CD4-positive, alpha-beta T cell treated with Interleukin-4 for 4 hours (primary cell): Measurements from ENCODE around the gene PDE11A.

Experiments
- DNase-seq: peaks from one replicate; pipeline ENCODE4 v3.0.0-alpha.2; 2020

PDE11A gene

DNA sequence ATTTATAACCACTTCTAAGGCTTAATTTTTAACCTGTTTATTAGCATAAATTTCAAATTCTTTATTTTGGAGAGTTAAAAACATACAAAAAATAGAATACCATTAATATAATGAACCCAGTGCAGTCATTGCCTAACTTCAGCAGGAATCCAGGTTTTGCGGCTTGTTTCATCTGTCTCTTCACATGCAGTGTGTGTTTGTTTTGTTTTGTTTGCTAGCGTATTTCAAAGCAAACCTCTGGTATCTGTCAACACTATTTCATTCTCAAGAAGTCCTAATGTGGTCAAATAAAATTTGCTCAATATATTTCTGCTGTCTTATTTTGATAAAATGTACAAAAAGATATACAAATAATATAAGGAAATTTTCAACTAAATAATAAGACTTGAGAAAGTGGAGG is 351.5 kb downstream of the PDE11A start:
- no peak for DNase-seq

DNA sequence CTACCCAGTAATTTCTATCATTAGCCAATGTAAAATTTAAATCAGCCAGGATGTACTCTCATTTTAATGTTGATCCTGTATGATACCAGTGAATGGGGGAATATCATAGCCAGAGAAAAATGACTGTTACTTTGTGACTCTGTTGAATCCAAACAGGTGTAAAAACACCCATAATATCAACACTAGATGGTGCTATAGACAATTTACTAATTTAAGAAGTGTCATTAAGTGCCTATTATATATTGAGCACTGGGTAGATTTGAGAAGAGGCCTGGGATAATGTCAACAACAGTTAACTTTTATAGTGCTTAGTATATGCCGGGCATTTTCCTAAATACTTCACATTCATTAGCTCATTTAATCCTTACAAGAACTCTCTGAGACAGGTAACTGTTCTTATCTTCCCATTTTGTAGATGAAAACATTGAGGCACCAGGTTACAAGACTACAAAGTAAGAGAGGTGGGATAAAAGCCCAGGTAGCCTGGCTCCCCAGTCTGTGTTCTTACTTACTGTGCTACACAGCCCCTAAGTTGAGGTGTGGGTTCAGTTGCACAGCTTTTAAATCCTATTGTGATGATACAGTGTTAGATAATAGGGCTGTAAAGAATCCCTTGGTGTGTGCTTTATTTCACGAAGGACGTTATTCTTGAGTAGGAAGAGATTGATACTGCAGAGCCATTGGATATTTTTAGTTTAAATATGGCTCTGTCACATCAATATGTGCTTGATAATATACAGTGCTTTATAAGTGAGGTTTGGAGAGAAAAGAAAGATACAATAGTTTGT is 354.6 kb downstream of the PDE11A start:
- no peak for DNase-seq

DNA sequence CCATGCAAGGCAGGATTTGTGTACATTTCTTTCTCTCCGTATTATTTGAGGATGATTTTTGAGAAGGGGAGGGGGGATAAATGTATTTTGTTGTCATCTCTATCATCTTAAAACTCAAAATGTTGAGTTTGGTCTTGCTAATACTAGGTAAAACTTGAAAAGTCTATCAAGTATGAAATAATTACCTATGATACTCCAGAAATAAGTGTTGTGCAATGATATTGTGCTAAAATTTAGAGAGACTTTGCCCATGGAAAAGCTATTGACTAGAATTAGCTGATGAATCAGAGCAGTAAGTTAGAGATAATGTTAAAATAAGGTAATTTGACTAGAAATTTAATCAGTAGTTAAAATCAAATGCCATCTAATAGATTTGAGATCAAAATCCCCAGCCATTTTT is 356.1 kb downstream of the PDE11A start:
- no peak for DNase-seq

- DNase-seq, result no peak
These were observed 356.8 kb downstream of the PDE11A start for GRCh38 chr2:177715771-177716170.

DNA sequence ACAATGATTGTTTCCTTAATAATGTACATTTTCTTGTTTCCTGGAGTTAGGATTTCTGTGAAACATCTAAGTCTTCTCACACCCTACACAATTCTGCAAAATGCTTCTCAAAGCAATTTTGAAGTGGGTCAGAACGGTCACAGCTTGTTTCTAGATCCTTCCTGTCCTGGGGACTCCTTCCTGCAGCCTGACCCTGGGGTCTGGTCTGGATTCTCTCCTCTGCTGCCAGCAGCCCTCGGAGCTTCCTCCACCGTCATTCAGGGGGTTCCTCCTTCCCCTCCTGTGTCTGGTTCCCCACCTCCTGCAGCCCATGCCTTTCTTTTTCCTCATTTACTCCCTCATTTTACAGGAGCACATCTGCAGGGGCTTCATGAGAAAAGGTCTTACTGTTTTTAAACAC is 357.9 kb downstream of the PDE11A start:
- no peak for DNase-seq

DNA sequence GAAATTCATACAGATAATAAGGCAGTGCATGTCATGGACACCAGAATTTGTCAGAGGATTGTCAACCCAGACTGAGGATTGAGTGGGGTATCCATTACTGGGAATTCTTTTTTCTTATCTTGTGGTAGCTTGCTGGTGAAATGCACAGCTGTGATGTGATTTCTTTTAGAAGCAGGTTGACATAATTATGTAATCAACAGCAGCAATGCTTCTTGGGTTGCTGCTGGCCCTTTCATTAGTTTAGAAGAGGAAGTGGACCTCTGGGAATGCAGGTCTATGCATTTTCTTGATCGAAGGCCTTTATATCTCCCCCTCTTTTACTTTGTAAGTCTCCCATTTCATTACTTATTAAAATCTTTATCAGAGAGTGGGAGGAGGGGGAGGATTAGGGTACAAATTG is 360.1 kb downstream of the PDE11A start:
- DNase-seq, result no peak

DNA sequence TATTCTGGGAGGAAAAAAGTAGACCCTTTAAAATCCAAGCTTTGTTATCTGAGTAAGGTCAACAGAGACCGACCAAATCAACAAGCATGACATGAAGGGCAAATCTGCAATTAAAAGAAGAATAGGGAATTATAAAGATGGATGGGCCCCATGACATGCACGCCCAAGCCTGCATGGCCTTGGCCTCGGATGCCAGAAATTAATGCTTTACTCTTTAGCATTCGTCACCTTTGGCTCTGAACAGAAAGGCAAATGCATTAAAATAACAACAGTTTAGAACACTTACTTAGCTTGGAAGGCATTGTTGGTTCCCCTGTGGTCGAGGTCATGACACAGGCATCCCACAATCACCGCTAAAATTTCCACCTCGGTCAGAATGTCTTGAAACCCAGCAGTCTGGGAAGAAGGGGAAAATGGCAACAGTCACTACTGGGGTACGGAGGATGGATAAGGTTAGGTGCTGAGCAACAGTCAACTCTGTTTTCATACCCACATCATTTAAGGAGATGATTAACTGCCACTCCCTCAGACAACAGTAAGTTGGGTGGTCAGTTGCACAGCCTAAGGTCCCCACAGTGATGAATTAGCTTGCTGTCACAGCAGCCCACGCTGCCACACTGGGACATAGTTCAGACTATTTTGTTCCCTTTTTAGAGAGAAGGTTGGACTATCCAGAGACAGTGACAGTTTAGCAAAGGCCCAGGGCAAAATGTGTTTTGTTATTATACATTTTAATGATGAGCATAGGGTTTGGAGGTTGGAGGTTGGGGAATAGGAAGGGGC is 360.9 kb downstream of the PDE11A start:
- DNase-seq, result no peak

- no peak for DNase-seq
These were observed 361.7 kb downstream of the PDE11A start for GRCh38 chr2:177710889-177711288.

DNA sequence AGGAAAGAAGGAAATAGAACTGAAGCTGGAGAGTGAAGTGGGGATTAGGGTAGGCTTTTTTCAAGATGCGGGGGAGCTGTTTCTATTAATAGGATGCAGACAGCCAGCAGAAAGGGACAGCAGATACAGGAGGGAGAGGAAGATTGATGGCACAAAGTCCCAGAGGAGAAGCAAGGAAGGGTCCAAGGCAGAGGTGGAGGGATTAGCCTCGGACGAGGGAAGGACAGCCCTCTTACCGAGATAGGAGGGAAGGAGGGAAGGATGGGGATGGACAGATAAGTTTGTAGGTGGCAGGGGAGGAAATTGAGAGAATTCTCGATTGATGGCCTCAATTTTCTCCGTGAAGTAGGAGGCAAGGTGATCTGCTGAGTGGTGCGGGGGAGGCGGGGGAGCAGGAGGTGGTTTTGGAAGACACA is 362.6 kb downstream of the PDE11A start:
- DNase-seq, result no peak

GRCh38 chr2:177708660-177709444 is 363.7 kb downstream of the PDE11A start:
- no peak for DNase-seq

DNA sequence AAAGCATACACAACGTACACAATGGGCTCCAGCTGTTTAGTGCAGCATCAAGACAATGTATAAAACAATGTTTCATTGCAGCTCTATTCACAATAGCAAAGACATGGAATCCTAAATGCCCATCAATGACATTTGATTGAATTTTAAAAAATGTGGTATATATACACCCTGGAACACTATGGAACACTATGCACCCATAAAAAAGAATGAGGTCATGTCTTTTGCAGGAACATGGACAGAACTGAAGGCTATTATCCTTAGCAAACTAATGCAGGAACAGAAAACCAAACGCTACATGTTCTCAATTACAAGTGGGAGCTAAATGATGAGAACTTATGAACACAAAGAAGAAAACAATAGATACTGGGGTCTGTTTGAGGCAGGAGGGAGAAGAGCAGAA is 364.5 kb downstream of the PDE11A start:
- DNase-seq, result no peak

GRCh38 chr2:177705511-177706173 is 366.9 kb downstream of the PDE11A start:
- DNase-seq, result no peak

DNA sequence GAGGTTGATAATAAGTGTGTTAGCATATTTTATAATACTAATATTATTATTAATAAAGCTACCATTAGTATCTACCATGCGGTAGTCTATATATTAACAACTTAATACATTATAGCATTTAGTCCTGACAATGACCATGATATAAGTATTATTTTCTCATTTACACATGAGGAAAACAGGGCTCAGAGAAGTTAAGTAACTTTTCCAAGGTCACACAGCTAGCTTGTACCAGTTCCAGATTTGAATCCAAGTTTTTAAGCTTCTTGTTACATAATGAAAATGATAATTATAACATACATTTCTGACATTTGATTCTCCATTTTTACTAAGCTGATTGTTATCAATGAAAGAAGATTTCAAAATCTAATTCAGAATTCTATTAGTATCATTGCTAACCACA is 369.4 kb downstream of the PDE11A start:
- DNase-seq, result no peak

- no peak for DNase-seq
These were observed 374.3 kb downstream of the PDE11A start for GRCh38 chr2:177698281-177698680.

DNA sequence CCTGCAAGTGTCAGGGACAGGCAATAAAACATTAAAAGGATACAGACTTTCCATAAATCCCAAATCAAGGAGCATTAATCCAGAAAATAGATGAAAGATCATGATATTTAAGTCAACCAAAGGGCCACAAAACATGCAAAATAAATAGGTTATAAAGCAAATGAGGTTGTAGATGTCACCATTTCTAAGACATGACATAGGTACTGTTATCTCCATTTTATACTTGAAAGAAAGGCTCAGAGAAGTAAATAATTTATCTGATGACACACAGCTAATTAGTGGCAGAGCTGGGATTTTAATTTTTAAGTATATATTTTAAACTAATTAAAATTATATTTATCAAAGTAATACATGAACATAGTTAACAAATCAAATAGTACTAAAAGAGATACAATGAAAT is 378.2 kb downstream of the PDE11A start:
- DNase-seq, result no peak

GRCh38 chr2:177693658-177694339 is 378.8 kb downstream of the PDE11A start:
- DNase-seq, result no peak

DNA sequence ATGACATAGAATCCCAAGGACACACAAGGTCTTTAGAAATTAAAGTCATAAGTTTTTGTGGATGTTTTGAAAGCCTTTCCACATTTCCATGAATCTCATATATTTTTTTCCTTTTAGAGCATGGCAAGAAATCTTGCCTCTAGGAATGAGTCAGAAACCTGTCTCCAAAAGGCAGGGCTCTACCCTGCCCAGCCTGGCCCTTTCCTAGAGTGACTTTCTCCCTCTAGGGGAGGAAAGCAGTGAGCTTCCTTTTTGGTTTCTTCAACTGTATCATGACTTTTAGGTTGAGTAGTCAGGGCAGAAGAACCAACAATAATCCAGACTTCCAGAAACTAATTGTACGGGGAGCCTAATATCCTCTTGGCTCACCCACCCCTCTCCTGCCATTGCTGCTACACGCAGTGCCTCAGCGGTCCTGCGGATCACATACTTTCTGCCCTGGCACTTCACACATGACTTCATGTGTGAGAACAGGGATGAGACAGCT is 379.8 kb downstream of the PDE11A start:
- DNase-seq, result no peak

DNA sequence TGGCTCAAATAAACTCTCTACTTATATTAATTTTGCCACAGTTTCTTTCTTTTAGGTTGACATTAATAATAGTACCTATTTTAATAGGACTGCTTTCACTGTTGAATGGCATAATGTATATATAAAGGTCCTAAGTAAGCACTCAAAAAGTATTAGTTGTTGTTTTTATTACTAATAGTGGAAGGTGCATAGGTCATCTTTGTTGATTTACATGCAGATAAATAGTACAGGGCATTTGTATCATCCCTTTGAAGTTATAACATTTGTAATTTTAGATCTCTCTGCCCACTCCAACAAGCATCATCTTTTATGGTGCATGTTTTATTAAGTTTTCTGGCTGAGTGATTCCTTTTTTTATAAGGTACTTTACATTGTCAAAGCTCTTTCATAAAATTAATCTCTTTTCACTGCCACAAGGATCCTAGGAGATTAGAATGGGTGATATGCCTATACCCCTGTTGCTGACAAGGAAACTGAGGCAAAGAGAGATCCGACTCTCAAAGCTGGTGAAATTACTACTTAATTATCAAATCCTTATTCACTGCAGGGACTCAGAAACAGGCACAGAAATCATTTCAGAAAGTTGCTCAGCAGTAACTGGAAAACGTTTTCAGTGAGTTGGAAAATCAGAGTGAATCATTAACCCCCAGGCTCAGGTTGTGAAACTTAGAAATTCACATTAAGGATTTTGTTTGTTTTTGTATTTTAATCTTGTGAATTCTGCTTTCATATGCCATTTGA is 380.4 kb downstream of the PDE11A start:
- DNase-seq, result no peak

- no peak for DNase-seq
These were observed 381.4 kb downstream of the PDE11A start for GRCh38 chr2:177691177-177691576.

- no peak for DNase-seq
These were observed 383.0 kb downstream of the PDE11A start for GRCh38 chr2:177689623-177690022.

- DNase-seq, result no peak
These were observed 383.7 kb downstream of the PDE11A start for GRCh38 chr2:177688844-177689243.
